IMR-90 (cell line): ENCODE results near the gene EIF6. TPM values are rescaled to one million over a fixed set of nuclear protein-coding genes. Genes with fewer than 3 reads are reported as not detected.
A peak's percentile ranks its signal among the peaks of the same experiment; 100 is the strongest.

Experiments used
- ATAC-seq: fragments of 200-7000 bp; cut with Tn5 transposase; 2 replicates; pipeline ENCODE4 v1.9.1; 2020; ENCODE audit warnings: low read depth, mild to moderate bottlenecking, moderate library complexity
- BruUV-seq: library from RNA; stranded (reverse); fragments of 400-500 nt; replicated peaks from 2 replicates; lab custom pipeline; 2021; lab: Mats Ljungman, UMichigan
- CTCF ChIA-PET: fragments of 300-600 bp; formaldehyde crosslinking; extraction: SDS; loops from one replicate; lab custom pipeline; 2021; ENCODE audit warnings: antibody characterized with exemption; lab: Yijun Ruan, JAX
- POLR2A ChIA-PET: fragments of 300-600 bp; sonication (Branson Sonifier 250); formaldehyde crosslinking; loops from one replicate; lab custom pipeline; 2022; ENCODE audit warnings: antibody characterized with exemption; ENCODE audit not compliant: unreplicated experiment; lab: Charles Lee
- DNase-seq: peaks from one replicate; pipeline ENCODE4 v3.0.0; 2013
- H2AFZ ChIP-seq: replicated peaks from 2 replicates; pipeline ENCODE3; 2013; ENCODE audit warnings: low read length, mild to moderate bottlenecking; ENCODE audit not compliant: poor library complexity
- H2AK5ac ChIP-seq: 2 replicates; pipeline ENCODE4 v1.6.1; 2013; ENCODE audit warnings: low read depth, low read length, inconsistent platforms
- H2AK9ac ChIP-seq: replicated peaks from 2 replicates; pipeline ENCODE3; 2013; ENCODE audit warnings: mild to moderate bottlenecking, low read depth, low read length, moderate library complexity; ENCODE audit not compliant: poor library complexity
- H2BK120ac ChIP-seq: 2 replicates; pipeline ENCODE4 v1.6.1; 2013; ENCODE audit warnings: low read depth, low read length, inconsistent platforms
- H2BK15ac ChIP-seq: 3 replicates; pipeline ENCODE4 v1.6.1; 2013; ENCODE audit warnings: low read depth, low read length, inconsistent platforms
- H2BK20ac ChIP-seq: 2 replicates; pipeline ENCODE4 v1.6.1; 2013; ENCODE audit warnings: low read depth, mild to moderate bottlenecking, inconsistent platforms, low read length, moderate library complexity
- H2BK5ac ChIP-seq: 2 replicates; pipeline ENCODE4 v1.6.1; 2013; ENCODE audit warnings: mild to moderate bottlenecking, low read depth, low read length, inconsistent platforms; ENCODE audit not compliant: poor library complexity, severe bottlenecking
- H3K14ac ChIP-seq: replicated peaks from 2 replicates; pipeline ENCODE4 v1.6.1; 2013; ENCODE audit warnings: low read depth, low read length, inconsistent platforms
- H3K18ac ChIP-seq: 2 replicates; pipeline ENCODE4 v1.6.1; 2013; ENCODE audit warnings: low read depth, low read length, control low read depth
- H3K23ac ChIP-seq: 2 replicates; pipeline ENCODE4 v1.6.1; 2013; ENCODE audit warnings: low read depth, low read length, inconsistent platforms
- H3K27ac ChIP-seq: 2 replicates; pipeline ENCODE4 v1.5.1; 2013; ENCODE audit warnings: mild to moderate bottlenecking, control low read depth, low read length; ENCODE audit not compliant: insufficient read depth
- H3K27me3 ChIP-seq: 2 replicates; pipeline ENCODE4 v1.6.1; 2013; ENCODE audit warnings: low read length; ENCODE audit not compliant: control insufficient read depth, insufficient read depth
- H3K36me3 ChIP-seq: 2 replicates; pipeline ENCODE4 v1.6.1; 2013; ENCODE audit warnings: low read length, mixed read lengths; ENCODE audit not compliant: control insufficient read depth, insufficient read depth
- H3K4ac ChIP-seq: 2 replicates; pipeline ENCODE4 v1.6.1; 2013; ENCODE audit warnings: low read depth, low read length, inconsistent platforms
- H3K4me1 ChIP-seq: 2 replicates; pipeline ENCODE4 v1.6.1; 2013; ENCODE audit warnings: low read length, mixed read lengths; ENCODE audit not compliant: control insufficient read depth, insufficient read depth
- H3K4me2 ChIP-seq: 2 replicates; pipeline ENCODE4 v1.6.1; 2013; ENCODE audit warnings: low read depth, mild to moderate bottlenecking, control low read depth, low read length, moderate library complexity
- H3K4me3 ChIP-seq: 2 replicates; pipeline ENCODE4 v1.5.1; 2013; ENCODE audit warnings: low read depth, mild to moderate bottlenecking, control low read depth, low read length, moderate library complexity; ENCODE audit not compliant: insufficient read depth
- H3K56ac ChIP-seq: 2 replicates; pipeline ENCODE4 v1.6.1; 2013; ENCODE audit warnings: low read length, inconsistent platforms; ENCODE audit not compliant: insufficient read depth; ENCODE audit errors: extremely low read depth
- H3K79me1 ChIP-seq, 2 experiments: 2 replicates each; pipeline ENCODE4 v1.6.1; 2013; ENCODE audit warnings: low read length in 2 of 2, inconsistent platforms in 1 of 2, low read depth in 1 of 2
- H3K9ac ChIP-seq: 2 replicates; pipeline ENCODE4 v1.6.1; 2013; ENCODE audit warnings: low read depth, low read length, control low read depth
- H3K9me1 ChIP-seq: 2 replicates; pipeline ENCODE4 v1.6.1; 2013; ENCODE audit warnings: low read length, inconsistent platforms; ENCODE audit not compliant: insufficient read depth
- H3K9me3 ChIP-seq: 2 replicates; pipeline ENCODE4 v1.6.1; 2013; ENCODE audit warnings: low read length; ENCODE audit not compliant: control insufficient read depth, insufficient read depth
- H4K20me1 ChIP-seq: 2 replicates; pipeline ENCODE4 v1.6.1; 2013; ENCODE audit warnings: low read length, inconsistent platforms; ENCODE audit not compliant: insufficient read depth
- H4K5ac ChIP-seq: 2 replicates; pipeline ENCODE4 v1.6.1; 2013; ENCODE audit warnings: mild to moderate bottlenecking, low read depth, low read length, control low read depth
- H4K8ac ChIP-seq, 2 experiments: 2 replicates each; pipeline ENCODE4 v1.6.1; 2013; ENCODE audit warnings: low read depth in 2 of 2, low read length in 2 of 2, control low read depth in 1 of 2, inconsistent platforms in 1 of 2
- H4K91ac ChIP-seq: 2 replicates; pipeline ENCODE4 v1.6.1; 2013; ENCODE audit warnings: low read depth, low read length, inconsistent platforms; ENCODE audit not compliant: insufficient read depth
- BHLHE40 ChIP-seq: fragments of 150-350 bp; IDR thresholded peaks from 2 replicates; pipeline ENCODE4 v1.6.1; 2016; ENCODE audit warnings: mild to moderate bottlenecking, low read depth, low read length
- CEBPB ChIP-seq: IDR thresholded peaks from 2 replicates; pipeline ENCODE4 v1.6.1; 2012; ENCODE audit warnings: low read depth, low read length, improper control_type of control experiment
- CHD1 ChIP-seq: IDR thresholded peaks from 2 replicates; pipeline ENCODE4 v1.6.1; 2012; ENCODE audit warnings: low read depth, low read length, improper control_type of control experiment
- FOS ChIP-seq: fragments of 150-350 bp; IDR thresholded peaks from 2 replicates; pipeline ENCODE4 v1.6.1; 2016; ENCODE audit warnings: low read depth, low read length
- MAFK ChIP-seq: IDR thresholded peaks from 2 replicates; pipeline ENCODE4 v1.6.1; 2012; ENCODE audit warnings: low read depth, low read length, improper control_type of control experiment
- MAZ ChIP-seq: IDR thresholded peaks from 2 replicates; pipeline ENCODE4 v1.6.1; 2012; ENCODE audit warnings: low read depth, mild to moderate bottlenecking, low read length, improper control_type of control experiment, moderate library complexity, borderline replicate concordance
- MXI1 ChIP-seq: IDR thresholded peaks from 2 replicates; pipeline ENCODE4 v1.6.1; 2012; ENCODE audit warnings: low read depth, mild to moderate bottlenecking, low read length, moderate library complexity, borderline replicate concordance
- NFE2L2 ChIP-seq: fragments of 150-350 bp; IDR thresholded peaks from 2 replicates; pipeline ENCODE4 v1.6.1; 2016; ENCODE audit warnings: low read depth, mild to moderate bottlenecking, low read length
- POLR2A ChIP-seq: IDR thresholded peaks from 2 replicates; pipeline ENCODE4 v1.6.1; 2012; ENCODE audit warnings: mild to moderate bottlenecking, low read depth, low read length
- RAD21 ChIP-seq: IDR thresholded peaks from 2 replicates; pipeline ENCODE4 v1.6.1; 2012; ENCODE audit warnings: low read length, improper control_type of control experiment
- RCOR1 ChIP-seq: IDR thresholded peaks from 2 replicates; pipeline ENCODE4 v1.6.1; 2012; ENCODE audit warnings: mild to moderate bottlenecking, low read length, improper control_type of control experiment; ENCODE audit not compliant: insufficient replicate concordance
- RFX5 ChIP-seq: IDR thresholded peaks from 2 replicates; pipeline ENCODE4 v1.8.0; 2012; ENCODE audit warnings: low read depth, mild to moderate bottlenecking, low read length, moderate library complexity
- SMC3 ChIP-seq: fragments of 150-350 bp; IDR thresholded peaks from 2 replicates; pipeline ENCODE4 v1.6.1; 2016; ENCODE audit warnings: low read depth, mild to moderate bottlenecking, antibody characterized with exemption, low read length, moderate library complexity
- WGBS, 2 experiments: methylation state at CpG; one replicate each; pipeline versions ENCODE4 v1.1.5 to v1.1.7; 2013; ENCODE audit warnings: missing lambda C conversion rate in 2 of 2; ENCODE audit not compliant: insufficient read length in 1 of 2; ENCODE audit errors: extremely low coverage in 2 of 2; 5-methylcytosine and 5-hydroxymethylcytosine counted together
- dilution Hi-C: fragments of 300-500 bp; cut with HindIII; formaldehyde crosslinking; loops from one replicate; pipeline ENCODE4 v1.14.3; 2018; ENCODE audit warnings: low sequenced_read_pairs; ENCODE audit not compliant: unreplicated experiment
- in situ Hi-C: fragments of 300-500 bp; cut with MboI; formaldehyde crosslinking; loops from 3 replicates; pipeline ENCODE4 v1.14.3; 2019; ENCODE audit warnings: low sequenced_read_pairs, inconsistent platforms, mixed read lengths
- intact Hi-C: fragments of 100-400 bp; cut with micrococcal nuclease; formaldehyde crosslinking; loops from 2 replicates; pipeline ENCODE4 v1.10.0; 2022
- polyA plus RNA-seq, 3 experiments: library from polyadenylated mRNA; depleted of rRNA; stranded (reverse); fragments of >200 nt; gene quantifications; 2 replicates each; pipeline ENCODE4 v1.2.3, GENCODE V29; 2012; ENCODE audit warnings: low replicate concordance in 1 of 3
- total RNA-seq: library from RNA; depleted of rRNA; stranded (reverse); fragments of >200 nt; gene quantifications from 2 replicates; pipeline ENCODE4 v1.2.3, GENCODE V29; 2012
- TF ChIP-seq, protein P1 (sequence below): fragments of 150-350 bp; IDR thresholded peaks from 2 replicates; pipeline ENCODE4 v1.6.1; 2016; ENCODE audit warnings: low read depth, mild to moderate bottlenecking, low read length, moderate library complexity, borderline replicate concordance
- TF ChIP-seq, protein P2 (sequence below): conservative IDR thresholded peaks from 2 replicates; pipeline ENCODE4 v1.5.1; 2012; ENCODE audit warnings: mild to moderate bottlenecking, low read depth, low read length, improper control_type of control experiment
- TF ChIP-seq, protein P3 (sequence below): fragments of 150-350 bp; IDR thresholded peaks from 2 replicates; pipeline ENCODE4 v1.6.1; 2017; ENCODE audit warnings: mild to moderate bottlenecking, antibody characterized with exemption, low read length, low read depth

Gene EIF6
- total and polyA plus RNA-seq, 2 of the 4 experiments (the other 2 are of a cell fraction), result 215 to 227 TPM

GRCh38 chr20:35297155-35297554 is 12.6 kb upstream of the EIF6 start:
- peaks cover 9% of the 10 kb centered on the region for H3K4me1 ChIP-seq
- ChIA-PET CTCF (interaction anchor here (0.6 kb wide), 1 partner anchor 274 kb away, joined by 3 read pairs; no protein-coding TSS in a partner anchor), POLR2A (no interaction called here)
- H2BK120ac ChIP-seq, result no peak overlapping the region
- in situ Hi-C loops (no loop called here), intact Hi-C loops (no loop called here), dilution Hi-C loops (no loop called here)
- H3K27ac ChIP-seq, result no peak overlapping the region
- H3K9me3 ChIP-seq, result no peaks in the 10 kb centered on the region
- no peaks in the 10 kb centered on the region; a peak in 1 of 4 replicates for H3K79me1 ChIP-seq
- H2BK5ac ChIP-seq, result no peak overlapping the region
- no peak for DNase-seq
- H3K23ac ChIP-seq, result no peak overlapping the region
- H2AFZ ChIP-seq, result peak overlapping the region; percentile 52
- peak overlapping the region; percentile 35 for H2AK9ac ChIP-seq
- H3K4ac ChIP-seq, result peak overlapping the region; percentile 16; the same call in 1 of the 2 replicates
- H3K9me1 ChIP-seq, result peaks cover 12% of the 10 kb centered on the region
- no peak overlapping the region for H2BK20ac ChIP-seq
- H4K20me1 ChIP-seq, result no peaks in the 10 kb centered on the region
- no peak overlapping the region for H3K4me3 ChIP-seq
- H3K36me3 ChIP-seq, result no peaks in the 10 kb centered on the region
- H4K91ac ChIP-seq, result no peak overlapping the region
- no peak overlapping the region for H3K9ac ChIP-seq
- H2AK5ac ChIP-seq, result peak overlapping the region; percentile 64
- no peak overlapping the region for H3K18ac ChIP-seq
- BruUV-seq, result no TSS peak
- WGBS, 2 experiments, result 49% methylated on average over 3 of the region's 8 CpGs; no CpG with 5 or more reads in 1 of the 2 experiments
- peak overlapping the region in 1 of 2 experiments; percentile 38; a peak in 1 of 4 replicates for H4K8ac ChIP-seq
- ATAC-seq, result peak; percentile 29
- H2BK15ac ChIP-seq, result no peak overlapping the region
- H3K27me3 ChIP-seq, result peaks cover 2% of the 10 kb centered on the region
- TF ChIP-seq POLR2A (no peak), RAD21 (no peak), MAFK (no peak), MAZ (no peak), FOS (no peak), CEBPB (no peak), RCOR1 (no peak), RFX5 (no peak), SMC3 (no peak), BHLHE40 (no peak), MXI1 (no peak), NFE2L2 (no peak), CHD1 (no peak)
- TF ChIP-seq, protein P1, sequence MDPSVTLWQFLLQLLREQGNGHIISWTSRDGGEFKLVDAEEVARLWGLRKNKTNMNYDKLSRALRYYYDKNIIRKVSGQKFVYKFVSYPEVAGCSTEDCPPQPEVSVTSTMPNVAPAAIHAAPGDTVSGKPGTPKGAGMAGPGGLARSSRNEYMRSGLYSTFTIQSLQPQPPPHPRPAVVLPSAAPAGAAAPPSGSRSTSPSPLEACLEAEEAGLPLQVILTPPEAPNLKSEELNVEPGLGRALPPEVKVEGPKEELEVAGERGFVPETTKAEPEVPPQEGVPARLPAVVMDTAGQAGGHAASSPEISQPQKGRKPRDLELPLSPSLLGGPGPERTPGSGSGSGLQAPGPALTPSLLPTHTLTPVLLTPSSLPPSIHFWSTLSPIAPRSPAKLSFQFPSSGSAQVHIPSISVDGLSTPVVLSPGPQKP, result no peak
- TF ChIP-seq, protein P2, sequence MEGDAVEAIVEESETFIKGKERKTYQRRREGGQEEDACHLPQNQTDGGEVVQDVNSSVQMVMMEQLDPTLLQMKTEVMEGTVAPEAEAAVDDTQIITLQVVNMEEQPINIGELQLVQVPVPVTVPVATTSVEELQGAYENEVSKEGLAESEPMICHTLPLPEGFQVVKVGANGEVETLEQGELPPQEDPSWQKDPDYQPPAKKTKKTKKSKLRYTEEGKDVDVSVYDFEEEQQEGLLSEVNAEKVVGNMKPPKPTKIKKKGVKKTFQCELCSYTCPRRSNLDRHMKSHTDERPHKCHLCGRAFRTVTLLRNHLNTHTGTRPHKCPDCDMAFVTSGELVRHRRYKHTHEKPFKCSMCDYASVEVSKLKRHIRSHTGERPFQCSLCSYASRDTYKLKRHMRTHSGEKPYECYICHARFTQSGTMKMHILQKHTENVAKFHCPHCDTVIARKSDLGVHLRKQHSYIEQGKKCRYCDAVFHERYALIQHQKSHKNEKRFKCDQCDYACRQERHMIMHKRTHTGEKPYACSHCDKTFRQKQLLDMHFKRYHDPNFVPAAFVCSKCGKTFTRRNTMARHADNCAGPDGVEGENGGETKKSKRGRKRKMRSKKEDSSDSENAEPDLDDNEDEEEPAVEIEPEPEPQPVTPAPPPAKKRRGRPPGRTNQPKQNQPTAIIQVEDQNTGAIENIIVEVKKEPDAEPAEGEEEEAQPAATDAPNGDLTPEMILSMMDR, result no peak; the same call in 1 of the 2 replicates
- TF ChIP-seq, protein P3, sequence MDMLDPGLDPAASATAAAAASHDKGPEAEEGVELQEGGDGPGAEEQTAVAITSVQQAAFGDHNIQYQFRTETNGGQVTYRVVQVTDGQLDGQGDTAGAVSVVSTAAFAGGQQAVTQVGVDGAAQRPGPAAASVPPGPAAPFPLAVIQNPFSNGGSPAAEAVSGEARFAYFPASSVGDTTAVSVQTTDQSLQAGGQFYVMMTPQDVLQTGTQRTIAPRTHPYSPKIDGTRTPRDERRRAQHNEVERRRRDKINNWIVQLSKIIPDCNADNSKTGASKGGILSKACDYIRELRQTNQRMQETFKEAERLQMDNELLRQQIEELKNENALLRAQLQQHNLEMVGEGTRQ, result no peak
- no peak overlapping the region for H4K5ac ChIP-seq
- no peak overlapping the region for H3K56ac ChIP-seq
- no peak overlapping the region for H3K14ac ChIP-seq
- H3K4me2 ChIP-seq, result no peak overlapping the region
